GM19351 (cell line): Measurements from ENCODE around the gene POM121.
"Not testable (repeated sequence)": the region's sequence is repeated elsewhere in the genome, so short reads cannot be mapped to it uniquely, and the experiment has no call there.

ENCODE experiments used
- ATAC-seq: cut with Tn5 transposase; IDR thresholded peaks from one replicate; pipeline ENCODE4 v1.9.1; 2021; ENCODE audit warnings: mild to moderate bottlenecking, moderate library complexity; ENCODE audit not compliant: unreplicated experiment

POM121 gene

DNA sequence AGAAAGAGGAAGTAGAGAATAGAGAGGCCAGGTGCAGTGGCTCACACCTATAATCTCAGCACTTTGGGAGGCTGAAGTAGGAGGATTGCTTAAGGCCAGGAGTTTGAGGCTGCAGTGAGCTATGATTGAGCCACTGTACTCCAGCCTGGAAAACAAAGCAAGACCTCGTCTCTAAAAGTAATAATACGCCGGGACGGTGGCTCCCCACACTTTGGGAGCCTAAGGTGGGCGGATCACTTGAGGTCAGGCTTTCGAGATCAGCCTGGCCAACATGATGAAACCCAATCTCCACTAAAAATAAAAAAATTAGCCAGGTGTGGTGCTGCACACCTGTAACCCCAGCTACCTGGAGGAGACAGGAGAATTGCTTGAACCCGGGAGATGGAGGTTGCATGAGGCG lies 70.6 kb downstream of the POM121 start:
- ATAC-seq, result not testable (repeated sequence)

DNA sequence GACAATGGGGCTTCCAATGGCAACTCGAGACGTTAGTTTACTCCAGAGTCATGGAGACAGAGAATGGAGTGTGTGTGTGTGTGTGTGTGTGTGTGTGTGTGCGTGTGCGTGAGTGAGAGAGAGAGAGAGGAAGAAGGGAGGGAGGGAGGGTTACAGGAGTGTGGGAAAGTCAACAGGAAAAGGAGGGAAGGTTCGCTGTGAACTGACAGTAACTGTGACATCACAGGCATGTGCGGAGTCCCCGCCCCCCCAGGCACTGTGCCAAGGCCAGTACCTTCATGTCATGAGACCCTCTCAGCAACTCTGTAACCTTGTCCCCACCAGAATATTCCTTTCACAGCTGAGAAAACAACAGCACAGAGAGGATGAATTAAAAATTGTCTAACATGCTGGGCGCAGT lies 72.6 kb downstream of the POM121 start:
- ATAC-seq, result not testable (repeated sequence)

DNA sequence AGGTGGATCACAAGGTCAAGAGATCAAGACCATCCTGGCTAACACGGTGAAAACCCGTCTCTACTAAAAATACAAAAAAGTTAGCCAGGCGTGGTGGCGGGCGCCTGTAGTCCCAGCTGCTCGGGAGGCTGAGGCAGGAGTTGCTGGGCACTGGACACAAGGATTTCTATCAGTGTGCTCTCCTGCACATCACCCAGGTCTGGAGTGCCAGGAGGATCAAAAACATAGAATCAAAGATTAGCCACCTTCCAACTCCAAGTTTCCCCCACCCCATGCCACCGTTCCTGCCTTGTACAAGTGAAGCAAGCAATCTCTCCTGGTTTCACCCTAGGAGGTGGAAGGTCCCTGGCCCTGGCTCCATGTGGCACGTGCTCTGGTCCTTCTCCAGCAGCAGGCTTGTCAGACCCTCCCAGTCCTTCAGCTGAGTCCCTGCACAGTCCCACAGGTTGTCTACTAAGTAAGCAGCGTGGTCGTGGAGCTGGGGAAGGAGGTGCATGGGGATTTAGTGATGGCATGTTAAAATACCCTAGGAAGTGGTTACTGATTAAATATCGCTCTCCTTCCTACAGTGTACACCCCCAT lies 73.1 kb downstream of the POM121 start:
- ATAC-seq, result not testable (repeated sequence)
